Transverse colon (tissue), 4 donors: ENCODE results near the gene CAPN7.

Experiments used
- EP300 ChIP-seq: sonication (generic); formaldehyde crosslinking; IDR thresholded peaks from one replicate; pipeline ENCODE4 v1.6.1; 2017; ENCODE audit warnings: antibody characterized with exemption, low read depth
- POLR2AphosphoS5 ChIP-seq, 3 donors: sonication (generic); formaldehyde crosslinking; IDR thresholded peaks; one replicate each; pipeline ENCODE4 v1.6.1; 2016; ENCODE audit warnings: antibody characterized with exemption in 3 of 3
- TF ChIP-seq, protein P1 (sequence below), 5 experiments: fragments of 200-600 bp in 3 of 5; fragments of 450-650 bp in 2 of 5; sonication (generic) in 3 of 5; IDR thresholded peaks; 1 replicate in 2 of 5; 2 replicates in 3 of 5; pipeline ENCODE4 v1.5.1; 2016 to 2017; ENCODE audit warnings: antibody characterized with exemption in 5 of 5, inconsistent platforms in 3 of 5, mild to moderate bottlenecking in 2 of 5, moderate library complexity in 1 of 5

DNA sequence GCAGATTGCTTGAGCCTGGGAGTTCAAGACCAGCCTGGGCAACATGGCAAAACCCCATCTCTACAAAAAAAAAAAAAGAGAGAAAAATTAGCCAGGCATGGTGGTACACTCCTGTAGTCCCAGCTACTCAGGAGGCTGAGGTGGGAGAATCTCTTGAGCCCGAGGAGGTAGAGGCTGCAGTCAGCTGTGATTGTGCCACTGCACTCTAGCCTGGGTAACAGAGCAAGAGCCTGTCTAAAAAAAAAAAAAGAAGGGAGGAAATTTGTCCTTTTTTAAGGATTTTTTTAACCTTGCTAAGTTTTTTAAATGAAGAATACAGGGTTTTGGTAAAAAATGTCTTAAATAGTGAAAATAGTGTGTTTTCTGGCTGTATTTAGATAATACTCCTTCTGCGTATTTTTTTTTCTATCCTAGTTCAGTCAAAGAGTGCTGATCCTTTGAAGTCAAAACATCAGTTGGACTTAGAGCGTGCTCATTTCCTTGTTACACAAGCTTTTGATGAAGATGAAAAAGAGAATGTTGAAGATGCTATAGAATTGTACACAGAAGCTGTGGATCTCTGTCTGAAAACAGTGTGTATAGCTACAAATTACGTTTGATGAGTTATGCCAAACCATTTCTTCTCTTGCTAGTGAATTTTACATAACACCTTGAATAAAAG is 11.1 kb downstream of the CAPN7 start:
- TF ChIP-seq, protein P1, sequence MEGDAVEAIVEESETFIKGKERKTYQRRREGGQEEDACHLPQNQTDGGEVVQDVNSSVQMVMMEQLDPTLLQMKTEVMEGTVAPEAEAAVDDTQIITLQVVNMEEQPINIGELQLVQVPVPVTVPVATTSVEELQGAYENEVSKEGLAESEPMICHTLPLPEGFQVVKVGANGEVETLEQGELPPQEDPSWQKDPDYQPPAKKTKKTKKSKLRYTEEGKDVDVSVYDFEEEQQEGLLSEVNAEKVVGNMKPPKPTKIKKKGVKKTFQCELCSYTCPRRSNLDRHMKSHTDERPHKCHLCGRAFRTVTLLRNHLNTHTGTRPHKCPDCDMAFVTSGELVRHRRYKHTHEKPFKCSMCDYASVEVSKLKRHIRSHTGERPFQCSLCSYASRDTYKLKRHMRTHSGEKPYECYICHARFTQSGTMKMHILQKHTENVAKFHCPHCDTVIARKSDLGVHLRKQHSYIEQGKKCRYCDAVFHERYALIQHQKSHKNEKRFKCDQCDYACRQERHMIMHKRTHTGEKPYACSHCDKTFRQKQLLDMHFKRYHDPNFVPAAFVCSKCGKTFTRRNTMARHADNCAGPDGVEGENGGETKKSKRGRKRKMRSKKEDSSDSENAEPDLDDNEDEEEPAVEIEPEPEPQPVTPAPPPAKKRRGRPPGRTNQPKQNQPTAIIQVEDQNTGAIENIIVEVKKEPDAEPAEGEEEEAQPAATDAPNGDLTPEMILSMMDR (IDR thresholded peaks at IDR 0.05), result no peak
- TF ChIP-seq EP300 (no peak), POLR2AphosphoS5 (IDR thresholded peaks at IDR 0.05) (no peak)
